Caco-2 (cell line): ENCODE results near the gene ESPL1. TPM values are rescaled to one million over a fixed set of nuclear protein-coding genes. Genes with fewer than 3 reads are reported as not detected.
A peak's percentile ranks its signal among the peaks of the same experiment; 100 is the strongest.

Experiments used
- BruUV-seq: library from RNA; stranded (reverse); fragments of 400-500 nt; replicated peaks from 2 replicates; lab custom pipeline; 2021; lab: Mats Ljungman, UMichigan
- CTCF ChIA-PET: fragments of 300-600 bp; sonication (Branson Sonifier 250); formaldehyde crosslinking; loops from one replicate; lab custom pipeline; 2022; ENCODE audit warnings: antibody characterized with exemption; lab: Charles Lee
- POLR2A ChIA-PET: fragments of 300-600 bp; sonication (Branson Sonifier 250); formaldehyde crosslinking; loops from one replicate; lab custom pipeline; 2022; ENCODE audit warnings: antibody characterized with exemption; lab: Charles Lee
- DNase-seq, 2 experiments: peaks; one replicate each; pipeline versions ENCODE4 v3.0.0 to v3.0.0-alpha.2; 2020 to 2022
- H3K27me3 ChIP-seq: replicated peaks from 2 replicates; pipeline ENCODE4 v1.6.0; 2011; ENCODE audit warnings: low read length; ENCODE audit not compliant: control insufficient read depth, insufficient read depth
- H3K36me3 ChIP-seq: 2 replicates; pipeline ENCODE4 v1.5.1; 2011; ENCODE audit warnings: low read length; ENCODE audit not compliant: control insufficient read depth, insufficient read depth
- H3K4me1 ChIP-seq: fragments of 250-450 bp; sonication (Bioruptor Pico); 2 replicates; pipeline ENCODE4 v1.5.1; 2020; ENCODE audit warnings: mild to moderate bottlenecking
- H3K4me3 ChIP-seq: 2 replicates; pipeline ENCODE4 v1.5.1; 2011; ENCODE audit warnings: low read depth, mild to moderate bottlenecking, control low read depth, low read length
- H3K9me3 ChIP-seq: fragments of 250-450 bp; sonication (Bioruptor Pico); 2 replicates; pipeline ENCODE4 v1.5.1; 2020; ENCODE audit warnings: mild to moderate bottlenecking, moderate library complexity
- H3K27ac Mint-ChIP-seq: one replicate; pipeline ENCODE4 v1.8.0; 2022; ENCODE audit warnings: mixed read lengths; ENCODE audit not compliant: unreplicated experiment
- H3K27me3 Mint-ChIP-seq: one replicate; pipeline ENCODE4 v1.8.0; 2022; ENCODE audit warnings: mixed read lengths; ENCODE audit not compliant: insufficient read depth, unreplicated experiment
- H3K36me3 Mint-ChIP-seq: one replicate; pipeline ENCODE4 v1.8.0; 2022; ENCODE audit warnings: mild to moderate bottlenecking, mixed read lengths; ENCODE audit not compliant: insufficient read depth, unreplicated experiment
- H3K4me1 Mint-ChIP-seq: one replicate; pipeline ENCODE4 v1.8.0; 2022; ENCODE audit warnings: low read depth, mixed read lengths; ENCODE audit not compliant: unreplicated experiment
- H3K4me3 Mint-ChIP-seq: one replicate; pipeline ENCODE4 v1.8.0; 2022; ENCODE audit warnings: mild to moderate bottlenecking, moderate library complexity, mixed read lengths; ENCODE audit not compliant: unreplicated experiment
- H3K9me3 Mint-ChIP-seq: one replicate; pipeline ENCODE4 v1.8.0; 2022; ENCODE audit warnings: mixed read lengths; ENCODE audit not compliant: unreplicated experiment
- intact Hi-C: fragments of 100-400 bp; cut with micrococcal nuclease; formaldehyde crosslinking; loops from one replicate; pipeline ENCODE4 v1.10.0; 2022; ENCODE audit not compliant: unreplicated experiment
- total RNA-seq: library from RNA; stranded (reverse); gene quantifications from 2 replicates; pipeline ENCODE4 v1.2.3, GENCODE V29; 2022
- TF ChIP-seq, protein P1 (sequence below), 2 experiments: fragments of 200-600 bp in 1 of 2; IDR thresholded peaks; 1 replicate in 1 of 2; 2 replicates in 1 of 2; pipeline versions ENCODE4 v1.5.1 to v1.8.0; 2011 to 2022; ENCODE audit warnings: antibody characterized with exemption in 1 of 2, control low read depth in 1 of 2, inconsistent platforms in 1 of 2, low read depth in 1 of 2, low read length in 1 of 2, mild to moderate bottlenecking in 1 of 2, moderate library complexity in 1 of 2; ENCODE audit not compliant: insufficient read depth in 1 of 2, severe bottlenecking in 1 of 2, unreplicated experiment in 1 of 2

ESPL1 gene
- total RNA-seq, 1 experiment from 2014 or later, result 32.3 TPM

DNA sequence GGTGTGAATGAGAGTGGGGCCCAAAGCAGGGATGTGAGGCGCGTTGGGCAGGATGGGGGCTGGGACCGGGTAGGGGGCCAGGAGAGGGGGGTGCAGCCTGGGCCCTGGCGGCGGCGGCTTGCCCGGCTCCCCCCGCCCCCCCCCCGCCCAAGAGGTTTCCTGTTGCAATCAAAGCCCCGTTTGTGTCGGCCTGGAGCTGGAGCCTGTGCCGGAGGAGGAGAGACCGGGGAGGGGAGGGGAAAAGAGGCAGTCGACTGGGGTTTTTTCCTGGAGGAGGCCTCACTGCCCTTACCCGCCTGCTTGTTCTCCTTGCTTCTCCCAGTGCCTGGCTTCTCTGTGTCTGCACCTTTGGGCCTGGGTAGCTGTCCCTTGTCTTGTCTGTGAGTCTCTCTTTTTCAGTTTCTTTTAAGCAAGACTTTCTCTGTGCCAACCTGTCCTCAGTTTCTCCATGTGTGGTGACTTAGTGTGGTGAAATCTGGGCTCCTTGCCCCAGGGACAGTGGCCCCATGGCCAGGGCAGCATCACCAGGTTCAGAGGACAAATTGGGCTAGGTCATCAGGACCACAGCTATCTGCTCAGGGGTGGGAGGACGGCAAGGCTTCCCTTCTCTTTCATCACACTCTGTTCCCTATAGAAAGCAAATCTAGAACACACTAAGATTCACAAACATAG lies 44.6 kb upstream of the ESPL1 start:
- DNase-seq, result no peak
- no peak overlapping the region for H3K27ac Mint-ChIP-seq
- POLR2A ChIA-PET, result interaction anchor here (0.6 kb wide), 1 partner anchor 41 kb away, joined by 5 read pairs; no protein-coding TSS in a partner anchor
- no peaks in the 10 kb centered on the region for H3K27me3 Mint-ChIP-seq
- CTCF ChIA-PET, result no interaction called here
- peaks cover 18% of the 10 kb centered on the region for H3K4me1 ChIP-seq
- BruUV-seq, result no TSS peak
- no peaks in the 10 kb centered on the region for H3K9me3 Mint-ChIP-seq
- peaks cover 10% of the 10 kb centered on the region for H3K36me3 Mint-ChIP-seq
- TF ChIP-seq, protein P1, sequence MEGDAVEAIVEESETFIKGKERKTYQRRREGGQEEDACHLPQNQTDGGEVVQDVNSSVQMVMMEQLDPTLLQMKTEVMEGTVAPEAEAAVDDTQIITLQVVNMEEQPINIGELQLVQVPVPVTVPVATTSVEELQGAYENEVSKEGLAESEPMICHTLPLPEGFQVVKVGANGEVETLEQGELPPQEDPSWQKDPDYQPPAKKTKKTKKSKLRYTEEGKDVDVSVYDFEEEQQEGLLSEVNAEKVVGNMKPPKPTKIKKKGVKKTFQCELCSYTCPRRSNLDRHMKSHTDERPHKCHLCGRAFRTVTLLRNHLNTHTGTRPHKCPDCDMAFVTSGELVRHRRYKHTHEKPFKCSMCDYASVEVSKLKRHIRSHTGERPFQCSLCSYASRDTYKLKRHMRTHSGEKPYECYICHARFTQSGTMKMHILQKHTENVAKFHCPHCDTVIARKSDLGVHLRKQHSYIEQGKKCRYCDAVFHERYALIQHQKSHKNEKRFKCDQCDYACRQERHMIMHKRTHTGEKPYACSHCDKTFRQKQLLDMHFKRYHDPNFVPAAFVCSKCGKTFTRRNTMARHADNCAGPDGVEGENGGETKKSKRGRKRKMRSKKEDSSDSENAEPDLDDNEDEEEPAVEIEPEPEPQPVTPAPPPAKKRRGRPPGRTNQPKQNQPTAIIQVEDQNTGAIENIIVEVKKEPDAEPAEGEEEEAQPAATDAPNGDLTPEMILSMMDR (IDR thresholded peaks at IDR 0.05; ENCODE audit: insufficient read depth in 1 of 2, low read depth in 1 of 2, low read length in 1 of 2, severe bottlenecking in 1 of 2, unreplicated experiment in 1 of 2), result no peak
- no peak overlapping the region for H3K4me3 ChIP-seq
- intact Hi-C loops, result loop anchor here (5.0 kb wide), 1 partner anchor 159 kb away; the partner anchor contains the start of gene SP1
- H3K36me3 ChIP-seq, result no peaks in the 10 kb centered on the region
- no peak overlapping the region for H3K4me3 Mint-ChIP-seq
- no peaks in the 10 kb centered on the region for H3K27me3 ChIP-seq
- peaks cover 39% of the 10 kb centered on the region for H3K4me1 Mint-ChIP-seq
- no peaks in the 10 kb centered on the region for H3K9me3 ChIP-seq

- Mint-ChIP-seq H3K4me1 (peaks cover 39% of the 10 kb centered on the region), H3K9me3 (no peaks in the 10 kb centered on the region), H3K27ac (no peak overlapping the region), H3K27me3 (no peaks in the 10 kb centered on the region), H3K36me3 (peaks cover 10% of the 10 kb centered on the region), H3K4me3 (no peak overlapping the region)
- Histone ChIP-seq H3K4me1 (peaks cover 19% of the 10 kb centered on the region), H3K36me3 (no peaks in the 10 kb centered on the region), H3K4me3 (no peak overlapping the region), H3K27me3 (no peaks in the 10 kb centered on the region), H3K9me3 (no peaks in the 10 kb centered on the region)
- ChIA-PET CTCF (interaction anchor here (0.7 kb wide), 1 partner anchor 68 kb away, joined by 3 read pairs; no protein-coding TSS in a partner anchor), POLR2A (no interaction called here)
- no TSS peak for BruUV-seq
- peak; percentile 61 to 76 for DNase-seq
- intact Hi-C loops, result loop anchor here (5.0 kb wide), 1 partner anchor 158 kb away; the partner anchor contains the start of gene SP1
- TF ChIP-seq, protein P1 (IDR thresholded peaks at IDR 0.05; ENCODE audit: insufficient read depth in 1 of 2, low read depth in 1 of 2, low read length in 1 of 2, severe bottlenecking in 1 of 2, unreplicated experiment in 1 of 2), result peak; percentile 13 to 45
These were observed 43.8 kb upstream of the ESPL1 start for GRCh38 chr12:53224061-53224896.

GRCh38 chr12:53224897-53225634 lies 43.0 kb upstream of the ESPL1 start:
- TF ChIP-seq, protein P1 (IDR thresholded peaks at IDR 0.05; ENCODE audit: insufficient read depth in 1 of 2, low read depth in 1 of 2, low read length in 1 of 2, severe bottlenecking in 1 of 2, unreplicated experiment in 1 of 2), result no peak
- Mint-ChIP-seq H3K27me3 (no peaks in the 10 kb centered on the region), H3K9me3 (no peaks in the 10 kb centered on the region), H3K27ac (no peak overlapping the region), H3K36me3 (peaks cover 10% of the 10 kb centered on the region), H3K4me3 (no peak overlapping the region), H3K4me1 (peaks cover 40% of the 10 kb centered on the region)
- Histone ChIP-seq H3K4me3 (no peak overlapping the region), H3K9me3 (no peaks in the 10 kb centered on the region), H3K36me3 (no peaks in the 10 kb centered on the region), H3K27me3 (no peaks in the 10 kb centered on the region), H3K4me1 (peaks cover 21% of the 10 kb centered on the region)
- intact Hi-C loops, result loop anchor here (5.0 kb wide), 1 partner anchor 157 kb away; the partner anchor contains the start of gene SP1
- POLR2A ChIA-PET, result no interaction called here
- no TSS peak for BruUV-seq
- DNase-seq, result peak in 1 of 2 experiments; percentile 5
- CTCF ChIA-PET, result interaction anchor here (0.7 kb wide), 1 partner anchor 67 kb away, joined by 3 read pairs; no protein-coding TSS in a partner anchor
